ENCODE data around the gene GABRG3. TPM values are rescaled to one million over a fixed set of nuclear protein-coding genes. Genes with fewer than 3 reads are reported as not detected.

The GABRG3 gene
- total RNA-seq, 1 experiment from 2014 or later, result 0.15 TPM

DNA sequence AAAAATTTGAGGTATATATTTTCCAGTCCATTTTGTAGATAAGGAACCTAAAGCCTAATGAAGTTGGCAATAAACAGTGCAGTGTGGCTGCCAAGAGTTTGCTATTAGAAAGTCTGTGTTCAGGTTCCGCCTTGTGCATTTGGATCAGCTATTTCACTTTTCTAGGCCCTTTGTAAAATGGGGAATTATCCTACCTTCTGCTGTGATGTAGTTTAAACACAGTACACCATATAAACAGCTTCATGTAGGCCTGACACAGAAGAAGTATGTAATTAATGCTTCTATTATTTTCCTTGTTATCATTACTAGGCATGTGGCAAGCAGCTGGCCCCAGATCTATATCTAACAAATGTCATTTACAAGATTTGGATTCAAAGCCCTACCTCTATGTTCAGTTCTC, 456.3 kb downstream of the GABRG3 start:
- no peak overlapping the region for H4K8ac ChIP-seq (replicated peaks; ENCODE audit: insufficient read length, low read depth, low read length)
- H3K27me3 ChIP-seq (ENCODE audit: insufficient read depth, low read length), result no peaks in the 10 kb centered on the region
- DNase-seq, result no peak
- H2AK5ac ChIP-seq (ENCODE audit: insufficient read length, low read length), result no peak overlapping the region
- H2BK15ac ChIP-seq (ENCODE audit: low read depth, low read length), result no peak overlapping the region
- Mint-ChIP-seq H3K4me1 (no peaks in the 10 kb centered on the region), H3K27ac (no peak overlapping the region), H3K27me3 (ENCODE audit: low read depth) (no peaks in the 10 kb centered on the region; the same call in 1 of the 2 replicates), H3K4me3 (no peak overlapping the region), H3K9me3 (peaks cover 15 to 19% of the 10 kb centered on the region in 2 experiments; a peak in 4 of 5 replicates), H3K36me3 (ENCODE audit: insufficient read depth in 1 of 3, low read depth in 3 of 3) (peaks cover 0 to 11% (median 7%) of the 10 kb centered on the region in 3 experiments; a peak in 4 of 7 replicates)
- no peaks in the 10 kb centered on the region for H3K79me2 ChIP-seq (ENCODE audit: insufficient read depth, low read length)
- no peak overlapping the region for H3K4me2 ChIP-seq (ENCODE audit: insufficient read depth, insufficient read length, low read length)
- peaks cover 4% of the 10 kb centered on the region for H3K9me3 ChIP-seq (ENCODE audit: control insufficient read depth, low read depth, low read length)
- no peak overlapping the region for H2BK12ac ChIP-seq (ENCODE audit: insufficient read length, low read depth, low read length)
- no peak overlapping the region for H3K27ac ChIP-seq (ENCODE audit: insufficient read length, low read depth, low read length)
- no CpG with 5 or more reads among the region's 1 CpG for WGBS (ENCODE audit: extremely low coverage, insufficient read length, low lambda C conversion rate)
- no peak overlapping the region for H2AFZ ChIP-seq (ENCODE audit: low read length)
- no peaks in the 10 kb centered on the region for H4K20me1 ChIP-seq (ENCODE audit: control insufficient read depth, insufficient read depth, insufficient read length)
- H3K9ac ChIP-seq (ENCODE audit: extremely low read depth, insufficient read length, low read length), result no peak overlapping the region
- no peak overlapping the region for H2BK120ac ChIP-seq (ENCODE audit: low read depth, low read length, poor library complexity, severe bottlenecking)
- H4K5ac ChIP-seq (ENCODE audit: insufficient read length, low read depth, low read length), result no peak overlapping the region
- no peak overlapping the region for H4K91ac ChIP-seq (ENCODE audit: insufficient read length, low read depth, low read length)
- no peaks in the 10 kb centered on the region for H3K4me1 ChIP-seq (ENCODE audit: insufficient read depth, low read length)
- no peak overlapping the region for H3K14ac ChIP-seq (ENCODE audit: insufficient read depth, low read length)
- H2BK5ac ChIP-seq (ENCODE audit: insufficient read length, low read length), result no peak overlapping the region
- H3K23me2 ChIP-seq (ENCODE audit: insufficient read length, low read depth, low read length, poor library complexity, severe bottlenecking), result no peaks in the 10 kb centered on the region
- H3K4ac ChIP-seq (ENCODE audit: low read depth, low read length), result no peak overlapping the region
- H3T11ph ChIP-seq (ENCODE audit: low read length), result no peak overlapping the region
- H3K18ac ChIP-seq (ENCODE audit: insufficient read length, low read depth, low read length), result no peak overlapping the region
- H3K79me1 ChIP-seq (ENCODE audit: insufficient read depth, low read depth, low read length, poor library complexity, severe bottlenecking), result no peaks in the 10 kb centered on the region
- H3K56ac ChIP-seq (ENCODE audit: insufficient read length, low read depth, low read length), result no peak overlapping the region
- H3K23ac ChIP-seq (ENCODE audit: insufficient read length, low read depth, low read length), result no peak overlapping the region
- TF ChIP-seq, protein P1, sequence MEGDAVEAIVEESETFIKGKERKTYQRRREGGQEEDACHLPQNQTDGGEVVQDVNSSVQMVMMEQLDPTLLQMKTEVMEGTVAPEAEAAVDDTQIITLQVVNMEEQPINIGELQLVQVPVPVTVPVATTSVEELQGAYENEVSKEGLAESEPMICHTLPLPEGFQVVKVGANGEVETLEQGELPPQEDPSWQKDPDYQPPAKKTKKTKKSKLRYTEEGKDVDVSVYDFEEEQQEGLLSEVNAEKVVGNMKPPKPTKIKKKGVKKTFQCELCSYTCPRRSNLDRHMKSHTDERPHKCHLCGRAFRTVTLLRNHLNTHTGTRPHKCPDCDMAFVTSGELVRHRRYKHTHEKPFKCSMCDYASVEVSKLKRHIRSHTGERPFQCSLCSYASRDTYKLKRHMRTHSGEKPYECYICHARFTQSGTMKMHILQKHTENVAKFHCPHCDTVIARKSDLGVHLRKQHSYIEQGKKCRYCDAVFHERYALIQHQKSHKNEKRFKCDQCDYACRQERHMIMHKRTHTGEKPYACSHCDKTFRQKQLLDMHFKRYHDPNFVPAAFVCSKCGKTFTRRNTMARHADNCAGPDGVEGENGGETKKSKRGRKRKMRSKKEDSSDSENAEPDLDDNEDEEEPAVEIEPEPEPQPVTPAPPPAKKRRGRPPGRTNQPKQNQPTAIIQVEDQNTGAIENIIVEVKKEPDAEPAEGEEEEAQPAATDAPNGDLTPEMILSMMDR (conservative IDR thresholded peaks at IDR 0.05), result no peak
- H2BK20ac ChIP-seq (ENCODE audit: low read depth, low read length, poor library complexity, severe bottlenecking), result no peak overlapping the region
